WERI-Rb-1 (cell line): Measurements from ENCODE around the gene ADGRG3.
"Not testable (repeated sequence)": the region's sequence is repeated elsewhere in the genome, so short reads cannot be mapped to it uniquely, and the experiment has no call there.

Experiments used
- DNase-seq: peaks from one replicate; pipeline ENCODE4 v3.0.0-alpha.2; 2020
- H3K27ac ChIP-seq: fragments of 250-450 bp; sonication (Bioruptor Pico); 2 replicates; pipeline ENCODE4 v1.5.1; 2020; ENCODE audit warnings: mild to moderate bottlenecking, moderate library complexity
- H3K27me3 ChIP-seq: fragments of 250-450 bp; sonication (Bioruptor Pico); 2 replicates; pipeline ENCODE4 v1.5.1; 2021; ENCODE audit warnings: mild to moderate bottlenecking, low read depth, moderate library complexity; ENCODE audit not compliant: insufficient read depth, severe bottlenecking
- H3K36me3 ChIP-seq: fragments of 250-450 bp; sonication (Bioruptor Pico); 2 replicates; pipeline ENCODE4 v1.5.1; 2020; ENCODE audit warnings: mild to moderate bottlenecking, moderate library complexity
- H3K4me3 ChIP-seq: 2 replicates; pipeline ENCODE4 v1.5.1; 2011; ENCODE audit warnings: low read depth, mild to moderate bottlenecking, control low read depth, low read length
- H3K9me3 ChIP-seq: fragments of 250-450 bp; sonication (Bioruptor Pico); 2 replicates; pipeline ENCODE4 v1.5.1; 2021; ENCODE audit warnings: mild to moderate bottlenecking, moderate library complexity; ENCODE audit not compliant: severe bottlenecking
- TF ChIP-seq, protein P1 (sequence below): IDR thresholded peaks from 2 replicates; pipeline ENCODE4 v1.5.1; 2011; ENCODE audit warnings: low read depth, mild to moderate bottlenecking, control low read depth, inconsistent platforms, low read length

The ADGRG3 gene

DNA sequence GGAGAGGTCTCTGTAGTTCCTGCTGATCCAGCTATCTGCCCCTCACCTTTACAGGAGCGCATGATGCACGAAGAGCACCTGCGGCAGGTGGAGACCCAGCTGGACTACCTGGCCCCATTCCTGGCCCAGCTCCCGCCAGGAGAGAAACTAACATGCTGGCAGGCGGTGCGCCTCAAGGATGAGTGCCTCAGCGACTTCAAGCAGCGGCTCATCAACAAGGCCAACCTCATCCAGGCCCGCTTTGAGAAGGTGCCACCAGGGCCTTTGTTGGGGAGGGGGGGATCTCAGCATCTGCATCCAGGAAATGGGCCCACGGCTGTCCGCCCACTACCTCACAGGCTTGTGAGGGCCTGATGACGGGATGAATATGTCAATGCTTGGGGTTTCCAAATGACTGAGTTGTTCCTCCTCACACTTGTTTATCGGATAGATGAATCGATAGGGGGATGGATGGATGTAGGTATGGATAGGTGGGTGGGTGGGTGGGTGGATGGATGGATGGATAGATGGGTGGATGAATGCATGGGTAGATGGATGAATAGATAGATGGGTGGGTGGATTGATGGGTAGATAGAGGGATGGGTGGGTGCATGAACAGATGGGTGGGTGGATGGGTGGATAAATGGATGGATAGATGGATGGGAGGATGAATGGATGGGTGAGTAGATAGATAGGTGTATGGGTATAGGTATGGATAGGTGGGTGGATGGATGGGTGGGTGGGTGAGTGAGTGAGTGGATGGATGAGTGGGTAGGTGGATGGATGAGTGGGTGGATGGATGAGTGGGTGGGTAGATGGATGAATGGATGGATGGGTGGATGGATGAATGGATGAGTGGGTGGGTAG is 60.5 kb downstream of the ADGRG3 start:
- H3K4me3 ChIP-seq: no peak overlapping the region
- TF ChIP-seq, protein P1, sequence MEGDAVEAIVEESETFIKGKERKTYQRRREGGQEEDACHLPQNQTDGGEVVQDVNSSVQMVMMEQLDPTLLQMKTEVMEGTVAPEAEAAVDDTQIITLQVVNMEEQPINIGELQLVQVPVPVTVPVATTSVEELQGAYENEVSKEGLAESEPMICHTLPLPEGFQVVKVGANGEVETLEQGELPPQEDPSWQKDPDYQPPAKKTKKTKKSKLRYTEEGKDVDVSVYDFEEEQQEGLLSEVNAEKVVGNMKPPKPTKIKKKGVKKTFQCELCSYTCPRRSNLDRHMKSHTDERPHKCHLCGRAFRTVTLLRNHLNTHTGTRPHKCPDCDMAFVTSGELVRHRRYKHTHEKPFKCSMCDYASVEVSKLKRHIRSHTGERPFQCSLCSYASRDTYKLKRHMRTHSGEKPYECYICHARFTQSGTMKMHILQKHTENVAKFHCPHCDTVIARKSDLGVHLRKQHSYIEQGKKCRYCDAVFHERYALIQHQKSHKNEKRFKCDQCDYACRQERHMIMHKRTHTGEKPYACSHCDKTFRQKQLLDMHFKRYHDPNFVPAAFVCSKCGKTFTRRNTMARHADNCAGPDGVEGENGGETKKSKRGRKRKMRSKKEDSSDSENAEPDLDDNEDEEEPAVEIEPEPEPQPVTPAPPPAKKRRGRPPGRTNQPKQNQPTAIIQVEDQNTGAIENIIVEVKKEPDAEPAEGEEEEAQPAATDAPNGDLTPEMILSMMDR: no peak
- DNase-seq: no peak
- no peak overlapping the region for H3K27ac ChIP-seq
- H3K36me3 ChIP-seq: no peaks in the 10 kb centered on the region
- H3K27me3 ChIP-seq: no peaks in the 10 kb centered on the region
- no peaks in the 10 kb centered on the region for H3K9me3 ChIP-seq

DNA sequence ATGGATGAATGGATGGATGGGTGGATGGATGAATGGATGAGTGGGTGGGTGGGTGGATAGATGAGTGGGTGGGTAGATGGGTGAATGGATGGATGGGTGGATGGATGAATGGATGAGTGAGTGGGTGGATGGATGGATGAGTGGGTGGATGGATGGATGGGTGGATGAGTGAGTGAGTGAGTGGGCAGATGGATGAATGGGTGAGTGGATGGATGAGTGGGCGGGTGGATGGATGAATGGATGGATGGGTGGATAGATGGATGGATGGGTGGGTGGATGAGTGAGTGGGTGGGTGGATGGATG is 61.0 kb downstream of the ADGRG3 start:
- H3K36me3 ChIP-seq: no peaks in the 10 kb centered on the region
- no peak for DNase-seq
- no peak overlapping the region for H3K4me3 ChIP-seq
- TF ChIP-seq, protein P1: no peak
- H3K9me3 ChIP-seq: no peaks in the 10 kb centered on the region
- no peak overlapping the region for H3K27ac ChIP-seq
- H3K27me3 ChIP-seq: no peaks in the 10 kb centered on the region

DNA sequence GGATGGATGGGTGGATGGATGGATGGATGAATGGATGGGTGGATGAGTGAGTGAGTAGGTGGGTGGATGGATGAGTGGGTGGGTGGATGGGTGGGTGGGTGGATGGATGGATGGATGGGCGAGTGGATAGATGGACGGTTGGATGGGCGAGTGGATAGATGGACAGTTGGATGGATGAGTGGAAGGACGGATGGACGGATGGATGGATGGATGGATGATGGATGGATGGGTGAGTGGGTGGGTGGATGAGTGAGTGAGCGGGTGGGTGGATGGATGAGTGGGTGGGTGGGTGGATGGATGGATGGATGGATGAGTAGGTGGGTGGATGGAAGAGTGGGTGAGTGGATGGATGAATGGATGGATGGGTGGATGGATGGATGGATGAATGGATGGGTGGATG is 61.7 kb downstream of the ADGRG3 start:
- not testable (repeated sequence) for H3K36me3 ChIP-seq, DNase-seq, H3K27me3 ChIP-seq

DNA sequence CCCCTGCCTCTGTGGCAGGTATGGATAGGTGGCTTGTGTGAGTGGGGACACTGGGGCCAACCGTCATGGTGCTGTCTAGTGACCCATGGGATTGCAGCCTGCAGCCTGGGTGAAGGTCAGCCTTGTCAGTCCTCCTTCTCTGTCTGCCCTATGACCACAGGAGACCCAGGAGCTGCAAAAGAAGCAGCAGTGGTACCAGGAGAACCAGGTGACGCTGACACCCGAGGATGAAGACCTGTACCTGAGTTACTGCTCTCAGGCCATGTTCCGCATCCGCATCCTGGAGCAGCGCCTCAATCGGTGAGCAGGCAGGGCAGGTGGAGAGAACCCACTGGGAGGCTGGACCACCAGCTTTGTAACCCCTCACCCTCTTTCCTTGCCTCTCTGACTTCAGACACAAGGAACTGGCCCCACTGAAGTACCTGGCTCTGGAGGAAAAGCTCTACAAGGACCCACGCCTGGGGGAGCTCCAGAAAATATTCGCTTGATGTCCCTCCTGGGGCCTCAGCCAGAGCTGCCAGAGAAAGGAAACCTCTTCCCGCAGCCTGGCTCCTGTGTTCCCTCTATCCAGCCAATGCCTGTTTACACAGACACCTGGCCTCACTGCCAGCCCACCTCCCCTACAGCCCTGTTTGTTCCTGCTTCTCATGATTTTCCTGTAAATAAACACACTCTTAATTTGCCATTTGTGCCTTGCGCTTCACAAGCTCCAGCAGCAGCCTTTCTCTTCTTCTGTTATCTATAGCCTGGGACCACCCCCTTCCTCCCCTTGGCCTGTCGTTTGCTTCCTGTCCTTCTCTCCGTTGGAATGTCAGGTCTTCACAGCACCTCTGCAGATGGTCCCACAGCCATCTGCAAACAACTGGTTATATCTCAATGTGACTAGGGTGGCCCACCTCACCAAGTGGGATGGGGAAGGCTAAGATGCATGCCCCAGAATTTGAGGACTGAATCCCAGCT is 62.9 kb downstream of the ADGRG3 start:
- Histone ChIP-seq H3K4me3 (no peak overlapping the region), H3K27me3 (no peaks in the 10 kb centered on the region), H3K27ac (no peak overlapping the region), H3K36me3 (peaks cover 4% of the 10 kb centered on the region; the same call in 1 of the 2 replicates), H3K9me3 (no peaks in the 10 kb centered on the region)
- TF ChIP-seq, protein P1: no peak
- DNase-seq: no peak

More for the DNA sequence above, 61.7 kb downstream of the ADGRG3 start:
- not testable (repeated sequence) for H3K9me3 ChIP-seq, H3K27ac ChIP-seq, H3K4me3 ChIP-seq

DNA sequence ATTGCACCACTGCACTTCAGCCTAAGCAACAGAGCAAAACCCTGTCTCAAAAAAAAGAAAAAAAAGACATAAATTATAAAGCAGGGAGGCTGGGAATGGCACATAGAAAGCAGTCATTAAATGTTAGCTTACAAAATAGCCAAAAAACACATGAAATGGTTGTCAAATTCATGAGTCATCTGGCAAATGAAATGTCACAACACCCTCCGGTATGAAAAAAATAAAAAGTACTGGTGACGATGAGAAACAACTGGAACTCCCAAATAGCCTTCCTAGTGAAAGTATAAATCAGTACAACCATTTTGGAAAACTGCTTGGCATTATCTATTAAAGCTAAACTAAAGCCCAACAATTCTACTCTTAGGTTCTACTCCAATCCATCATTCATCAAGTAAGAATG is 63.9 kb downstream of the ADGRG3 start:
- no peak for DNase-seq
- no peak overlapping the region for H3K27ac ChIP-seq
- TF ChIP-seq, protein P1: no peak
- no peaks in the 10 kb centered on the region for H3K9me3 ChIP-seq
- H3K27me3 ChIP-seq: no peaks in the 10 kb centered on the region
- H3K36me3 ChIP-seq: peaks cover 5% of the 10 kb centered on the region
- H3K4me3 ChIP-seq: no peak overlapping the region

DNA sequence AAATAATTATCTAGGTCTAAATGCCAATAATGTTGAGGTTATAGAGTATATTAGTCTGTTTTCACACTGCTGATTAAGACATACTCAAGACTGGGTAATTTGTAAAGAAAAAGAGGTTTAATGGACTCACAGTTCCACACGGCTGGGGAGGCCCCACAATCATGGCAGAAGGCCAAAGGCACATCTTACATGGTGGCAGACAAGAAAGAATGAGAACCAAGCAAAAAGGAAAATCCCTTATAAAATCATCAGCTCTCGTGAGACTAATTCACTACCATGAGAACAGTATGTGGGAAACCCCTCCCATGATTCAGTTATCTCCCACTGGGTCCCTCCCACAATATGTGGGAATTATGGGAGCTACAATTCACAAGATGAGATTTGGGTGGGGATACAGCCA is 64.6 kb downstream of the ADGRG3 start:
- H3K36me3 ChIP-seq: peaks cover 9% of the 10 kb centered on the region
- TF ChIP-seq, protein P1: no peak
- no peaks in the 10 kb centered on the region for H3K9me3 ChIP-seq
- no peak for DNase-seq
- no peaks in the 10 kb centered on the region for H3K27me3 ChIP-seq
- H3K27ac ChIP-seq: no peak overlapping the region
- no peak overlapping the region for H3K4me3 ChIP-seq
